CD14-positive monocyte (primary cell): ENCODE data around the gene TMCC1. TPM values are rescaled to one million over a fixed set of nuclear protein-coding genes. Genes with fewer than 3 reads are reported as not detected.

Experiments used
- DNase-seq, 3 donors: peaks; one replicate each; pipeline ENCODE4 v3.0.0-alpha.2; 2011 to 2022
- H2AFZ ChIP-seq: 2 replicates; pipeline ENCODE4 v1.6.0; 2012; ENCODE audit warnings: mild to moderate bottlenecking, low read depth, low read length, inconsistent platforms; ENCODE audit not compliant: insufficient read depth, poor library complexity, severe bottlenecking
- H3K27ac ChIP-seq, 2 donors: 1 replicate in 1 of 2; 2 replicates in 1 of 2; pipeline ENCODE4 v1.5.1; 2012 to 2013; ENCODE audit warnings: low read length in 2 of 2, control low read depth in 1 of 2, inconsistent platforms in 1 of 2, low read depth in 1 of 2, mild to moderate bottlenecking in 1 of 2
- H3K27me3 ChIP-seq, 2 donors: one replicate each; pipeline versions ENCODE4 v1.6.0 to v1.6.1; 2011 to 2013; ENCODE audit warnings: low read length in 2 of 2; ENCODE audit not compliant: control insufficient read depth in 2 of 2, insufficient read depth in 2 of 2
- H3K36me3 ChIP-seq, 2 donors: replicated peaks in 1 of 2; 1 replicate in 1 of 2; 2 replicates in 1 of 2; pipeline versions ENCODE4 v1.5.1 to v1.6.1; 2012 to 2013; ENCODE audit warnings: low read length in 2 of 2, control low read depth in 1 of 2, inconsistent platforms in 1 of 2, mild to moderate bottlenecking in 1 of 2; ENCODE audit not compliant: insufficient read depth in 2 of 2, control insufficient read depth in 1 of 2
- H3K4me1 ChIP-seq, 2 donors: 1 replicate in 1 of 2; 2 replicates in 1 of 2; pipeline versions ENCODE4 v1.5.1 to v1.6.1; 2012 to 2013; ENCODE audit warnings: low read length in 2 of 2, control low read depth in 1 of 2, inconsistent platforms in 1 of 2, mild to moderate bottlenecking in 1 of 2, moderate library complexity in 1 of 2; ENCODE audit not compliant: insufficient read depth in 2 of 2, control insufficient read depth in 1 of 2
- H3K4me2 ChIP-seq: replicated peaks from 2 replicates; pipeline ENCODE3; 2012; ENCODE audit warnings: low read length, moderate library complexity, mild to moderate bottlenecking; ENCODE audit not compliant: poor library complexity, severe bottlenecking; ENCODE audit errors: extremely low read depth
- H3K4me3 ChIP-seq, 3 experiments: fragments of 200-600 bp in 1 of 3; sonication (generic) in 1 of 3; replicated peaks in 1 of 3; 1 replicate in 2 of 3; 2 replicates in 1 of 3; pipeline ENCODE4 v1.5.1; 2011 to 2013; ENCODE audit warnings: low read length in 3 of 3, mild to moderate bottlenecking in 3 of 3, control low read depth in 2 of 3, low read depth in 2 of 3, inconsistent platforms in 1 of 3, moderate library complexity in 1 of 3
- H3K79me2 ChIP-seq: 2 replicates; pipeline ENCODE4 v1.6.0; 2012; ENCODE audit warnings: mild to moderate bottlenecking, control low read depth, inconsistent platforms, low read length, moderate library complexity; ENCODE audit not compliant: insufficient read depth
- H3K9ac ChIP-seq: 2 replicates; pipeline ENCODE4 v1.6.0; 2017; ENCODE audit warnings: low read length, mild to moderate bottlenecking; ENCODE audit not compliant: insufficient read depth, poor library complexity, severe bottlenecking
- H3K9me3 ChIP-seq, 2 donors: replicated peaks in 1 of 2; 1 replicate in 1 of 2; 2 replicates in 1 of 2; pipeline versions ENCODE4 v1.5.1 to v1.6.1; 2012 to 2013; ENCODE audit warnings: low read length in 2 of 2, control low read depth in 1 of 2; ENCODE audit not compliant: control insufficient read depth in 1 of 2, insufficient read depth in 1 of 2
- H4K20me1 ChIP-seq: 2 replicates; pipeline ENCODE4 v1.6.0; 2012; ENCODE audit warnings: mild to moderate bottlenecking, low read length, control low read depth, moderate library complexity; ENCODE audit not compliant: insufficient read depth
- H3K27ac Mint-ChIP-seq, 7 donors: one replicate each; pipeline ENCODE4 v1.8.0; 2020; ENCODE audit warnings: mild to moderate bottlenecking in 7 of 7, mixed read lengths in 7 of 7, moderate library complexity in 6 of 7, inconsistent platforms in 2 of 7
- H3K27me3 Mint-ChIP-seq, 3 donors: one replicate each; pipeline ENCODE4 v1.8.0; 2021 to 2022; ENCODE audit warnings: low read depth in 3 of 3, mild to moderate bottlenecking in 3 of 3, mixed read lengths in 3 of 3, moderate library complexity in 3 of 3, inconsistent platforms in 1 of 3
- H3K36me3 Mint-ChIP-seq, 2 donors: one replicate each; pipeline ENCODE4 v1.8.0; 2020; ENCODE audit warnings: mixed read lengths in 2 of 2, inconsistent platforms in 1 of 2, mild to moderate bottlenecking in 1 of 2
- H3K4me1 Mint-ChIP-seq: one replicate; pipeline ENCODE4 v1.8.0; 2020; ENCODE audit warnings: mild to moderate bottlenecking, mixed read lengths
- H3K4me3 Mint-ChIP-seq, 2 donors: one replicate each; pipeline ENCODE4 v1.8.0; 2020; ENCODE audit warnings: mild to moderate bottlenecking in 2 of 2, mixed read lengths in 2 of 2, moderate library complexity in 1 of 2
- H3K9me3 Mint-ChIP-seq, 7 donors: one replicate each; pipeline ENCODE4 v1.8.0; 2020 to 2022; ENCODE audit warnings: mixed read lengths in 7 of 7, mild to moderate bottlenecking in 6 of 7, moderate library complexity in 6 of 7, inconsistent platforms in 2 of 7
- CTCF ChIP-seq: fragments of 200-600 bp; IDR thresholded peaks from one replicate; pipeline ENCODE4 v1.8.0; 2022; ENCODE audit warnings: antibody characterized with exemption, mild to moderate bottlenecking
- WGBS: methylation state at CpG from one replicate; pipeline ENCODE4 v1.1.5; 2013; ENCODE audit warnings: missing lambda C conversion rate; ENCODE audit not compliant: insufficient coverage; 5-methylcytosine and 5-hydroxymethylcytosine counted together
- intact Hi-C, 2 donors: fragments of 100-400 bp; cut with micrococcal nuclease; formaldehyde crosslinking; loops; one replicate each; pipeline versions ENCODE4 v1.15.0 to v1.15.1; 2023
- polyA plus RNA-seq, 3 donors: library from polyadenylated mRNA; depleted of rRNA in 1 of 3; unstranded in 2 of 3; stranded (reverse) in 1 of 3; fragments of 300-500 nt in 2 of 3; fragments of >200 nt in 1 of 3; fragmentation: Illumina TruSeq in 2 of 3; gene quantifications; 1 replicate in 2 of 3; 2 replicates in 1 of 3; pipeline ENCODE4 v1.2.3, GENCODE V29; 2012 to 2021

The TMCC1 gene
- polyA plus RNA-seq, 3 donors = 5.0 to 10.2 (median 5.0) TPM

GRCh38 chr3:129692743-129693142, 200.8 kb downstream of the TMCC1 start:
- Histone ChIP-seq H3K9ac (no peak overlapping the region), H3K4me2 (no peak overlapping the region), H3K27me3 (no peaks in the 10 kb centered on the region), H3K79me2 (no peaks in the 10 kb centered on the region), H4K20me1 (peaks cover 15% of the 10 kb centered on the region), H3K4me1 (no peaks in the 10 kb centered on the region), H3K4me3 (no peak overlapping the region), H2AFZ (no peak overlapping the region), H3K9me3 (peaks cover 0 to 12% of the 10 kb centered on the region in 2 donors), H3K36me3 (peaks cover 0 to 6% of the 10 kb centered on the region in 2 donors), H3K27ac (no peak overlapping the region)
- no peak for DNase-seq
- Mint-ChIP-seq H3K9me3 (peaks cover 5 to 25% (median 19%) of the 10 kb centered on the region in 7 donors), H3K27ac (no peak overlapping the region), H3K4me1 (peaks cover 7% of the 10 kb centered on the region), H3K4me3 (no peak overlapping the region), H3K27me3 (peaks cover 0 to 1% (median 0%) of the 10 kb centered on the region in 3 donors), H3K36me3 (peaks cover 16% of the 10 kb centered on the region in 2 donors)
- no peak for TF ChIP-seq CTCF
- no CpG with 5 or more reads among the region's 2 CpGs for WGBS
- intact Hi-C loops = no loop called here

- H3K27ac Mint-ChIP-seq = peak overlapping the region in 2 of 7 donors; percentile 3 to 14
- 100% methylated on average over 2 of the region's 2 CpGs for WGBS
- peaks cover 4 to 5% of the 10 kb centered on the region in 2 donors for H3K36me3 Mint-ChIP-seq
- H2AFZ ChIP-seq = no peak overlapping the region
- no peaks in the 10 kb centered on the region for H3K36me3 ChIP-seq
- no peak overlapping the region for H3K4me2 ChIP-seq
- peaks cover 23% of the 10 kb centered on the region for H4K20me1 ChIP-seq
- H3K27me3 Mint-ChIP-seq = peaks cover 0 to 2% (median 1%) of the 10 kb centered on the region in 3 donors
- DNase-seq = no peak
- H3K4me1 ChIP-seq = no peaks in the 10 kb centered on the region
- peaks cover 10% of the 10 kb centered on the region for H3K4me1 Mint-ChIP-seq
- no peak for TF ChIP-seq CTCF
- H3K9me3 Mint-ChIP-seq = peaks cover 0 to 9% (median 6%) of the 10 kb centered on the region in 7 donors
- no peaks in the 10 kb centered on the region for H3K27me3 ChIP-seq
- no peak overlapping the region for H3K27ac ChIP-seq
- H3K79me2 ChIP-seq = no peaks in the 10 kb centered on the region
- intact Hi-C loops = no loop called here
- H3K9ac ChIP-seq = no peak overlapping the region
- no peaks in the 10 kb centered on the region for H3K9me3 ChIP-seq
- no peak overlapping the region for H3K4me3 Mint-ChIP-seq
- no peak overlapping the region for H3K4me3 ChIP-seq
These were observed 202.5 kb downstream of the TMCC1 start for GRCh38 chr3:129690963-129691362.
